H1 (cell line): ENCODE results near the gene VAV2. TPM values are rescaled to one million over a fixed set of nuclear protein-coding genes. Genes with fewer than 3 reads are reported as not detected.

ENCODE experiments used
- CTCF ChIA-PET: fragments of 300-600 bp; sonication (Branson Sonifier 250); formaldehyde crosslinking; loops from one replicate; lab custom pipeline; 2021; ENCODE audit not compliant: partially characterized antibody; lab: Charles Lee
- POLR2A ChIA-PET: fragments of 300-600 bp; sonication (Branson Sonifier 250); formaldehyde crosslinking; loops from one replicate; lab custom pipeline; 2021; ENCODE audit warnings: inconsistent platforms; ENCODE audit not compliant: partially characterized antibody; lab: Charles Lee
- DNase-seq, 2 experiments: peaks; one replicate each; pipeline versions ENCODE4 v3.0.0 to v3.0.0-alpha.2; 2010 to 2022; ENCODE audit warnings: low spot score in 2 of 2, low read depth in 1 of 2, mixed read lengths in 1 of 2
- FAIRE-seq: peaks from 2 replicates; lab custom pipeline; 2011; peaks lifted over from hg19 to GRCh38; lab: Jason Lieb, UNC
- H2AFZ ChIP-seq: 2 replicates; pipeline ENCODE4 v1.8.1; 2012; ENCODE audit warnings: low read length, inconsistent platforms
- H2AK5ac ChIP-seq: 2 replicates; pipeline ENCODE4 v1.6.1; 2013; ENCODE audit warnings: low read depth, low read length
- H2BK120ac ChIP-seq: replicated peaks from 2 replicates; pipeline ENCODE3; 2013; ENCODE audit warnings: low read depth, low read length, inconsistent platforms
- H2BK12ac ChIP-seq: 2 replicates; pipeline ENCODE4 v1.6.1; 2013; ENCODE audit warnings: low read depth, low read length
- H2BK15ac ChIP-seq: 2 replicates; pipeline ENCODE4 v1.6.1; 2013; ENCODE audit warnings: low read length
- H2BK20ac ChIP-seq: 2 replicates; pipeline ENCODE4 v1.6.1; 2013; ENCODE audit warnings: low read length
- H2BK5ac ChIP-seq: 2 replicates; pipeline ENCODE4 v1.6.1; 2013; ENCODE audit warnings: low read depth, low read length
- H3K14ac ChIP-seq: 2 replicates; pipeline ENCODE4 v1.6.1; 2013; ENCODE audit warnings: inconsistent platforms; ENCODE audit not compliant: insufficient read length
- H3K18ac ChIP-seq: 2 replicates; pipeline ENCODE4 v1.6.1; 2013; ENCODE audit warnings: low read length; ENCODE audit errors: extremely low read depth
- H3K23ac ChIP-seq: 2 replicates; pipeline ENCODE4 v1.6.1; 2013; ENCODE audit warnings: inconsistent platforms; ENCODE audit not compliant: insufficient read length
- H3K23me2 ChIP-seq: 2 replicates; pipeline ENCODE4 v1.6.1; 2013; ENCODE audit warnings: low read depth, low read length
- H3K27ac ChIP-seq: 2 replicates; pipeline ENCODE4 v1.6.1; 2011; ENCODE audit warnings: low read depth, low read length, inconsistent platforms
- H3K27me3 ChIP-seq, 4 experiments: replicated peaks in 1 of 4; 1 replicate in 1 of 4; 2 replicates in 3 of 4; pipeline versions ENCODE4 v1.6.1 to v1.8.1; 2011 to 2013; ENCODE audit warnings: low read length in 3 of 4, mild to moderate bottlenecking in 3 of 4, inconsistent platforms in 2 of 4, mixed read lengths in 2 of 4, moderate library complexity in 1 of 4; ENCODE audit not compliant: control insufficient read depth in 3 of 4, insufficient read depth in 3 of 4; ENCODE audit errors: extremely low read depth in 1 of 4
- H3K36me3 ChIP-seq, 4 experiments: 2 replicates each; pipeline versions ENCODE4 v1.6.1 to v1.8.1; 2011 to 2013; ENCODE audit warnings: mild to moderate bottlenecking in 4 of 4, low read length in 3 of 4, moderate library complexity in 2 of 4, control low read depth in 1 of 4, inconsistent platforms in 1 of 4; ENCODE audit not compliant: insufficient read depth in 4 of 4, control insufficient read depth in 2 of 4
- H3K4ac ChIP-seq: replicated peaks from 2 replicates; pipeline ENCODE3; 2013; ENCODE audit warnings: low read length, low read depth, mixed read lengths, inconsistent platforms; ENCODE audit not compliant: insufficient read length
- H3K4me1 ChIP-seq, 4 experiments: replicated peaks in 1 of 4; 1 replicate in 1 of 4; 2 replicates in 3 of 4; pipeline versions ENCODE4 v1.6.1 to v1.8.1; 2011 to 2013; ENCODE audit warnings: low read length in 3 of 4, inconsistent platforms in 2 of 4, mixed read lengths in 1 of 4; ENCODE audit not compliant: insufficient read depth in 4 of 4, control insufficient read depth in 3 of 4
- H3K4me2 ChIP-seq, 2 experiments: 2 replicates each; pipeline versions ENCODE4 v1.6.1 to v1.8.1; 2011 to 2013; ENCODE audit warnings: low read depth in 2 of 2, low read length in 2 of 2, control low read depth in 1 of 2, inconsistent platforms in 1 of 2, mild to moderate bottlenecking in 1 of 2; ENCODE audit not compliant: insufficient read depth in 1 of 2
- H3K4me3 ChIP-seq, 4 experiments: fragments of 200-600, 300-600 bp in 1 of 4; sonication (generic), shearing (Covaris generic), sonication (Bioruptor Twin) in 1 of 4; 2 replicates each; pipeline versions ENCODE4 v1.5.1 to v1.8.1; 2011 to 2016; ENCODE audit warnings: low read length in 4 of 4, low read depth in 3 of 4, control low read depth in 2 of 4, inconsistent platforms in 2 of 4, mild to moderate bottlenecking in 2 of 4, mixed read lengths in 1 of 4, moderate library complexity in 1 of 4; ENCODE audit not compliant: insufficient read depth in 2 of 4; ENCODE audit errors: extremely low read depth in 1 of 4
- H3K56ac ChIP-seq: replicated peaks from 2 replicates; pipeline ENCODE3; 2013; ENCODE audit warnings: low read depth, mild to moderate bottlenecking, mixed read lengths, low read length, inconsistent platforms; ENCODE audit not compliant: insufficient read length
- H3K79me1 ChIP-seq: 2 replicates; pipeline ENCODE4 v1.6.1; 2013; ENCODE audit warnings: low read depth, low read length, control low read depth
- H3K79me2 ChIP-seq, 2 experiments: 2 replicates each; pipeline versions ENCODE4 v1.6.1 to v1.8.1; 2012 to 2013; ENCODE audit warnings: low read length in 2 of 2, mild to moderate bottlenecking in 2 of 2, inconsistent platforms in 1 of 2; ENCODE audit not compliant: insufficient read depth in 2 of 2, control insufficient read depth in 1 of 2
- H3K9ac ChIP-seq, 4 experiments: replicated peaks in 1 of 4; 1 replicate in 1 of 4; 2 replicates in 3 of 4; pipeline versions ENCODE4 v1.6.1 to v1.8.1; 2011 to 2013; ENCODE audit warnings: low read depth in 3 of 4, low read length in 3 of 4, control low read depth in 2 of 4, mild to moderate bottlenecking in 2 of 4, moderate library complexity in 2 of 4, inconsistent platforms in 1 of 4; ENCODE audit errors: extremely low read depth in 1 of 4
- H3K9me3 ChIP-seq, 2 experiments: 2 replicates each; pipeline versions ENCODE4 v1.6.1 to v1.8.1; 2012 to 2013; ENCODE audit warnings: mild to moderate bottlenecking in 2 of 2, moderate library complexity in 2 of 2, control low read depth in 1 of 2, inconsistent platforms in 1 of 2, low read depth in 1 of 2, low read length in 1 of 2, mixed read lengths in 1 of 2; ENCODE audit not compliant: insufficient read depth in 2 of 2
- H4K20me1 ChIP-seq, 2 experiments: replicated peaks in 1 of 2; 2 replicates each; pipeline versions ENCODE3 to v1.8.1; 2011 to 2013; ENCODE audit warnings: inconsistent platforms in 2 of 2, low read length in 2 of 2, mild to moderate bottlenecking in 1 of 2; ENCODE audit not compliant: insufficient read depth in 2 of 2, control insufficient read depth in 1 of 2
- H4K5ac ChIP-seq: 2 replicates; pipeline ENCODE4 v1.6.1; 2013; ENCODE audit warnings: low read length, low read depth, mixed read lengths, inconsistent platforms; ENCODE audit not compliant: insufficient read length
- H4K8ac ChIP-seq: 2 replicates; pipeline ENCODE4 v1.8.0; 2013; ENCODE audit warnings: mild to moderate bottlenecking, moderate library complexity, low read length, inconsistent platforms; ENCODE audit not compliant: insufficient read depth; ENCODE audit errors: extremely low read depth
- H4K91ac ChIP-seq: replicated peaks from 2 replicates; pipeline ENCODE3; 2013; ENCODE audit warnings: low read length, mixed read lengths, inconsistent platforms; ENCODE audit not compliant: insufficient read length
- SIRT6 ChIP-seq: IDR thresholded peaks from one replicate; pipeline ENCODE4 v1.7.1; 2012; ENCODE audit warnings: low read length, inconsistent platforms
- WGBS, 2 experiments: shearing (Covaris generic) in 1 of 2; methylation state at CpG; one replicate each; pipeline versions ENCODE4 v1.1.6 to v1.1.7; 2013 to 2015; ENCODE audit warnings: low lambda C conversion rate in 2 of 2, mixed read lengths in 2 of 2, inconsistent platforms in 1 of 2, low coverage in 1 of 2, missing lambda C conversion rate in 1 of 2; ENCODE audit not compliant: insufficient replicate concordance in 2 of 2, insufficient coverage in 1 of 2, insufficient read length in 1 of 2; ENCODE audit errors: extremely low coverage in 1 of 2, missing lambda C conversion rate in 1 of 2; 5-methylcytosine and 5-hydroxymethylcytosine counted together
- polyA plus RNA-seq, 7 experiments: library from polyadenylated mRNA; depleted of rRNA in 3 of 7; stranded (reverse) in 5 of 7; unstranded in 2 of 7; fragments of >200 nt in 5 of 7; fragments of 200-250 nt in 2 of 7; gene quantifications; 1 replicate in 5 of 7; 2 replicates in 1 of 7; 4 replicates in 1 of 7; pipeline versions ENCODE4 v1.2.1 to v1.2.3, GENCODE V29; 2011 to 2013; ENCODE audit warnings: missing spikeins in 2 of 7, mixed read lengths in 2 of 7
- total RNA-seq: library from RNA; stranded (reverse); fragmentation: NEBNext Ultra II Directional; extraction: Animal tissue kit (Norgen Biotek cat#: 25700); gene quantifications from 2 replicates; pipeline ENCODE4 v1.2.1, GENCODE V29; 2021

The VAV2 gene
- total and polyA plus RNA-seq, 2 of the 8 experiments (the other 6 are each of a cell fraction or from before 2014, with no cell fraction given): 13.6 to 37.6 TPM

DNA sequence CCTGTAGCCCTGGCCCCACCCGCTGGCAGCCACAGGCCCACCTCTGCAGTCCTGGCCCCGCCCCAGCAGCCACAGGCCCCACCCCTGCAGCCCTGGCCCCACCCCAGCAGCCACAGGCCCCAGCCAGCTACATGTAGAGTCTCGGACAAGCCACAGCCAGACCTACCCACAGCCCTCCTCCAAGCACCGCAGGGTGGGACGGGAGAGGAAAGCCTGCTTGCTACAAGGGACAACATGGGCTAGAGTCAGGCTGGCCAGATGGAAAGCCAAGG lies 204.4 kb downstream of the VAV2 start:
- H4K8ac ChIP-seq: no peak overlapping the region
- H2AFZ ChIP-seq: no peak overlapping the region
- DNase-seq (peak in 1 of 2 experiments; percentile 73), FAIRE-seq (no peak)
- H3K27ac ChIP-seq: no peak overlapping the region
- H3K36me3 ChIP-seq: peaks cover 0 to 14% (median 2%) of the 10 kb centered on the region in 4 experiments; a peak in 5 of 8 replicates
- no peak overlapping the region for H3K4me2 ChIP-seq
- H3K23me2 ChIP-seq: peaks cover 3% of the 10 kb centered on the region; the same call in 1 of the 2 replicates
- ChIA-PET CTCF (interaction anchor here (0.6 to 4.8 kb wide), 6 partner anchors 8 to 670 kb away, joined by 3 to 31 read pairs (median 6); no protein-coding TSS in a partner anchor), POLR2A (no interaction called here)
- peaks cover 7 to 11% of the 10 kb centered on the region in 2 experiments for H4K20me1 ChIP-seq
- H3K79me2 ChIP-seq: no peaks in the 10 kb centered on the region
- no peak overlapping the region for H3K4me3 ChIP-seq
- H3K9me3 ChIP-seq: no peaks in the 10 kb centered on the region
- H3K27me3 ChIP-seq: no peaks in the 10 kb centered on the region
- H3K9ac ChIP-seq: no peak overlapping the region
- H3K56ac ChIP-seq: no peak overlapping the region
- no peak overlapping the region for H4K91ac ChIP-seq
- WGBS, 2 experiments: 60% methylated on average over 2 of the region's 5 CpGs; no CpG with 5 or more reads in 1 of the 2 experiments
- H2BK120ac ChIP-seq: no peak overlapping the region
- H2BK12ac ChIP-seq: no peak overlapping the region
- no peak overlapping the region for H3K23ac ChIP-seq
- no peak overlapping the region for H2BK15ac ChIP-seq
- H2BK5ac ChIP-seq: no peak overlapping the region
- no peak overlapping the region for H3K14ac ChIP-seq
- H4K5ac ChIP-seq: no peak overlapping the region
- no peak overlapping the region for H3K18ac ChIP-seq
- peaks cover 0 to 3% (median 1%) of the 10 kb centered on the region in 4 experiments; a peak in 4 of 7 replicates for H3K4me1 ChIP-seq
- no peaks in the 10 kb centered on the region; the same call in 1 of the 2 replicates for H3K79me1 ChIP-seq
- H2BK20ac ChIP-seq: no peak overlapping the region
- no peak overlapping the region for H3K4ac ChIP-seq
- no peak overlapping the region for H2AK5ac ChIP-seq
- no peak for TF ChIP-seq SIRT6
